HG03103 (cell line): Measurements from ENCODE around the gene CCDC15.
"Not testable (repeated sequence)": the region's sequence is repeated elsewhere in the genome, so short reads cannot be mapped to it uniquely, and the experiment has no call there.

Experiments
- ATAC-seq: cut with Tn5 transposase; IDR thresholded peaks from one replicate; pipeline ENCODE4 v1.9.1; 2021; ENCODE audit warnings: low read depth; ENCODE audit not compliant: unreplicated experiment

CCDC15 gene

DNA sequence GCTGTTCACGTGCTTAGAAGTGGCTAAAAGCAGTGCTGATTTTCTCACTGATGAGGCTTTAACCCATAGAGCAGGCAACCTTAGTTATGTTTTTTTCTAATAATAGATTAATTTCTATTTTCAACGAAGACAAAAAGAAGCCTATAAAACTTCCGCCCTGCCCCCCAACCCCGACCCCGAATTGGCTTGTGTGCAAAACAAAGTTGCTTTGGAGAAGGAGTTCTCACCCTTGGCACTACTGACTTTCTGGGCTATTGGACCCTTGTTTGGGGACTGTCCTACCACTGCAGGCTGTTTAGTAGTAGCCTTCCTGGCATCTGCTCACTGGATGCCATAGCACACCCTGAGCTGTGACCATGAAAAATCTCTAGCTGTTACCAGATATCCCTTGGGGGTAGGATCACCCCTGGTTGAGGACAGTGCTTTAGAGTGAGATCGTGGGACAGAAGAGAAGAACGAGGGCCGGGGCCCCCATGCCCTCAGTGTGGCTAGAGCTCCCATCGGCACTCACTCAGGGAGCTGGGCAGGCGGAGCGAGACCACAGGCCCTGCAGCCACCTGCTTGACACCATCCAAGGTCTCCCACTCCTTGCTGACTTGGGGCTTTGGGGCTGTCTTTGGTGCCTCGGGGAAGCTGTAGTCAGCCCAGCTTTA lies 126.0 kb downstream of the CCDC15 start:
- ATAC-seq = no peak

GRCh38 chr11:125080531-125080911 lies 126.5 kb downstream of the CCDC15 start:
- ATAC-seq = no peak

DNA sequence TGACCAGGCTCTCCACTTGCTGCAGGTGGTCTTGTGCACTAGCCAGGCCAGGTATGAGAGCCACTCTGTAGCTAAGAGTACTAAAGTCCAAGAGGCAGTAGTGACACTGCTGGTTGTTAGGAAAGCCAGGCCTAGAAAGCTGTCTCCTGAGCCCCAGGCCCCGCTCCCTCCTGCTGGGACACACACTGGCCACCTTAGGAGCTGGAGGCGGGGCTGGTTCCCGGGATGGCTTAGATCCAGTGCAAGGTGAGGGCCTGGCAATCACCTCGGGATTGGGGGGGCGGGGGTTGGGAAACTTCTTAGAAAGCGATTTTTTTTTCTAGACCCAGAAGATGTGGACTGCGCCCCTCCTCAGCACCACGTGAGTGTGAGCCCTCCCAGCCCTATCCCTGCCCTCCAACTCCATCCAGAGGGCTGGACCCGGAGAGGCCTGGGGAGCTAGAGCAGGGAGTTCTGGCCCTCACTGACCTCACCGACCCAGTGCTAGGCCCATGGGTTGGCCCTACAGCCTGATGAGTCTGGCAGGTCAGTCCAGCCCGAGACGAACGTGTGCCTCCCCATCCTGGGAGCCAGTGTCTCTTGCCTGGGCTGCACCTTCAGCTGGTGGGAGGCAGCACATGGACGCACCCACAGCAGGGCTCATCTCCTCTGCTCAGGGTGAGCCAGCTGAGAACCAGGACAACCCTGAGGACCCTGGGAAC lies 127.2 kb downstream of the CCDC15 start:
- ATAC-seq = no peak

DNA sequence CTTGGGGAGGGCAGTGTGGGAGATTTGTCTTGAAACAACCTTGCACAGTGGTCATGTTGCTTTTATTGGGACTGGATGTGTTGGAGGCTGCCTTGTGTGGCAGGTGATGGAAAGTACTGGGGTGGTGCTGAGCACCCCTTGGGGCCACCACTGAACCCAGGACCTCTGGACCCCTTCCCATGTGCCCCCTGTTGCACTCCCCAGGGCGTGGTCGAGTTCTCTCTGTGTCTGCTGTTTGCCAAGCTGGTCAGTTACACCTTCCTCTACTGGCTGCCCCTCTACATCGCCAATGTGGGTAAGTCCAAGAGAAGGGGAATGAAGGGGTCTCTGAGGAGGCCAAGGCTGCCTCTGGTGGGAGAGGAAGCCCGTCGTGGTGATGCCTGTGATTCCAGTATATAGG lies 128.0 kb downstream of the CCDC15 start:
- no peak for ATAC-seq

DNA sequence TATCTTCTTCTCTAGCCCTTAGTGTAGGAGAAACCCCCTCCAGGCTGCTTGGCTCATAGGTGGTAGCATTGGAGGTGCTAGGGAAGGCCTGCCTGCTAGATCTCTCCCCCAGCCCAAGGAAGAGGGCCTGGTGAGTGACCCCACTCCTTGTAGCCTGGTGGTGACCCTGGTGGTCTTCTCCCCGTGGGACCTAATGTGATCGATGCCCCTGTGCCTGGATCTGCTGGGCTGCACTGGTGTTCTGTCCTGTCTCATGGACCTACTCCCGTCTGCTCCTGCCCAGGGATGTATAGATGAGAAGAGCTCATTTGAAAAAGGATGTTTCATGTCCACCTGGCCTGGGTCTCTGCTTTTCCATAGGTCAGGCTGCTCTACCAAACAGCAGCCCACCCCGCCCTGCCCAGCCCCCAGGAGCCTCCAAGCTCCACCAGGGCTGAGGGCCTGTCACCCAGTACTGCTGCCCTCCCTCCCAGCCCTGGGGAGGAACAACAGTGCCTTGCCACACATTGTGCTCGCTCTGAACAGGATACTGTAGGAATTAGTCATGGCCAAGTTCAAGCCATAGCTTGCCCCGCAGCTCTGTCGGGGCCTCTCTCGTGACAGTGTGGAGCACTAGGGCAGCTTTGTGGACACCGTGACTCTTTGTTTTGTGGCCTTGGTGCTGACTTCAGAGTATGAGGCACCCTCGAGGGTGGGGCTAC lies 128.8 kb downstream of the CCDC15 start:
- ATAC-seq = no peak

- no peak for ATAC-seq
These were observed 129.5 kb downstream of the CCDC15 start for GRCh38 chr11:125083312-125084056.

GRCh38 chr11:125084057-125084416 lies 130.0 kb downstream of the CCDC15 start:
- no peak for ATAC-seq

GRCh38 chr11:125084761-125085231 lies 130.8 kb downstream of the CCDC15 start:
- no peak for ATAC-seq

- no peak for ATAC-seq
These were observed 131.5 kb downstream of the CCDC15 start for GRCh38 chr11:125085301-125086081.

- no peak for ATAC-seq
These were observed 132.8 kb downstream of the CCDC15 start for GRCh38 chr11:125086633-125087296.

- no peak for ATAC-seq
These were observed 134.1 kb downstream of the CCDC15 start for GRCh38 chr11:125088123-125088522.

DNA sequence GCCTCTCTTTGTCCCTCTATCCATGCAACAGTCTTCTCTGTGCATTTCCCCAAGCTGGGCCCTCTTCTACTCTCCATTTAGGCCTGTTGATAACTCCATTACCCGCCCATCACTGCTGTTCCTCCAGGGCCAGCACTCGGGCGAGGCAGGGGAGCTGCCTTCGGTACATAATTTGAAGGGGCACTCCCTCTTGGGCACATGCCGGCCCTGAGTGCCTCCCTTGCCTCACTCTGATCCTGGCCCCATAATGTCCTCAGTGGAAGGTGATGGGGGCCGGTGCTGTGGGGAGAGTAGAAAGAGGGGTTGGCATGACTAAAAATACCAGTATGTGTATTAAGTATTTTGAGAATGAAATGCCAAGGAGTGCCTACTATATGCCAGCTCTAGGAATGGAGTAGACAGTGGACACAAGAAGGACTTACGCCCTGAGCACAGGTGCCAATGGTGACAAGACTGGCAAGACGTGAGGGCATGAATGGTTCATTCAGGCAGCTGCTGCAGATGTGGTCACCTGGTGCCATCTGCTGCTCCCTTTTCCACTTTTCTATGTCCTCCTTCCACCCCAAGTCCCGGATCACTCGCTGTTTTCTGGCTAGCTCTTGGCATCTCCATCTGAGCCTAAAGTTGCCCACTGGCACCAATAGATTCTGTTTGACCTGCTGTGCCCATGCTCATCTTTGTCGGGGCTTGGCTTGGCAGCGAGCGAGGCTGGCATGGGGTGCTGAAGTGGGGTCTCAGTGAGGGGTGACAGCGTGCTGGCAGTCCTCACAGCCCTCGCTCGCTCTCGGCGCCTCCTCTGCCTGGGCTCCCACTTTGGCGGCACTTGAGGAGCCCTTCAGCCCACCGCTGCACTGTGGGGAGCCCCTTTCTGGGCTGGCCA lies 134.8 kb downstream of the CCDC15 start:
- no peak for ATAC-seq

DNA sequence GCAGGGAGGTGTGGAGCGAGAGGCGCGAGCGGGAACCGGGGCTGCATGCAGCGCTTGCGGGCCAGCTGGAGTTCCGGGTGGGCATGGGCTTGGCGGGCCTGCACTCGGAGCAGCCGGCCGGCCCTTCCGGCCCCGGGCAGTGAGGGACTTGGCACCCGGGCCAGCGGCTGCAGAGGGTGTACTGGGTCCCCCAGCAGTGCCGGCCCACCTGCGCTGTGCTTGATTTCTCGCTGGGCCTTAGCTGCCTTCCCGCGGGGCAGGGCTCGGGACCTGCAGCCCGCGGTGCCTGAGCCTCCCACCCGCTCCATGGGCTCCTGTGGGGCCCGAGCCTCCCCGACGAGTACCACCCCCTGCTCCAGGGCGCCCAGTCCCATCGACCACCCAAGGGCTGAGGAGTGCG lies 135.5 kb downstream of the CCDC15 start:
- ATAC-seq = not testable (repeated sequence)

- ATAC-seq = not testable (repeated sequence)
These were observed 136.1 kb downstream of the CCDC15 start for GRCh38 chr11:125090151-125090550.

GRCh38 chr11:125090816-125091215 lies 136.8 kb downstream of the CCDC15 start:
- ATAC-seq = no peak
